H1 (cell line): ENCODE measurements around the gene TPO. TPM values are rescaled to one million over a fixed set of nuclear protein-coding genes. Genes with fewer than 3 reads are reported as not detected.

Source experiments
- CTCF ChIA-PET: fragments of 300-600 bp; sonication (Branson Sonifier 250); formaldehyde crosslinking; loops from one replicate; lab custom pipeline; 2021; ENCODE audit not compliant: partially characterized antibody; lab: Charles Lee
- POLR2A ChIA-PET: fragments of 300-600 bp; sonication (Branson Sonifier 250); formaldehyde crosslinking; loops from one replicate; lab custom pipeline; 2021; ENCODE audit warnings: inconsistent platforms; ENCODE audit not compliant: partially characterized antibody; lab: Charles Lee
- DNase-seq, 2 experiments: peaks; one replicate each; pipeline versions ENCODE4 v3.0.0 to v3.0.0-alpha.2; 2010 to 2022; ENCODE audit warnings: low spot score in 2 of 2, low read depth in 1 of 2, mixed read lengths in 1 of 2
- FAIRE-seq: peaks from 2 replicates; lab custom pipeline; 2011; peaks lifted over from hg19 to GRCh38; lab: Jason Lieb, UNC
- H2AFZ ChIP-seq: 2 replicates; pipeline ENCODE4 v1.8.1; 2012; ENCODE audit warnings: low read length, inconsistent platforms
- H2AK5ac ChIP-seq: 2 replicates; pipeline ENCODE4 v1.6.1; 2013; ENCODE audit warnings: low read depth, low read length
- H2BK120ac ChIP-seq: replicated peaks from 2 replicates; pipeline ENCODE3; 2013; ENCODE audit warnings: low read depth, low read length, inconsistent platforms
- H2BK12ac ChIP-seq: 2 replicates; pipeline ENCODE4 v1.6.1; 2013; ENCODE audit warnings: low read depth, low read length
- H2BK15ac ChIP-seq: 2 replicates; pipeline ENCODE4 v1.6.1; 2013; ENCODE audit warnings: low read length
- H2BK20ac ChIP-seq: 2 replicates; pipeline ENCODE4 v1.6.1; 2013; ENCODE audit warnings: low read length
- H2BK5ac ChIP-seq: 2 replicates; pipeline ENCODE4 v1.6.1; 2013; ENCODE audit warnings: low read depth, low read length
- H3K14ac ChIP-seq: 2 replicates; pipeline ENCODE4 v1.6.1; 2013; ENCODE audit warnings: inconsistent platforms; ENCODE audit not compliant: insufficient read length
- H3K18ac ChIP-seq: 2 replicates; pipeline ENCODE4 v1.6.1; 2013; ENCODE audit warnings: low read length; ENCODE audit errors: extremely low read depth
- H3K23ac ChIP-seq: 2 replicates; pipeline ENCODE4 v1.6.1; 2013; ENCODE audit warnings: inconsistent platforms; ENCODE audit not compliant: insufficient read length
- H3K23me2 ChIP-seq: 2 replicates; pipeline ENCODE4 v1.6.1; 2013; ENCODE audit warnings: low read depth, low read length
- H3K27ac ChIP-seq: 2 replicates; pipeline ENCODE4 v1.6.1; 2011; ENCODE audit warnings: low read depth, low read length, inconsistent platforms
- H3K27me3 ChIP-seq, 4 experiments: replicated peaks in 1 of 4; 1 replicate in 1 of 4; 2 replicates in 3 of 4; pipeline versions ENCODE4 v1.6.1 to v1.8.1; 2011 to 2013; ENCODE audit warnings: low read length in 3 of 4, mild to moderate bottlenecking in 3 of 4, inconsistent platforms in 2 of 4, mixed read lengths in 2 of 4, moderate library complexity in 1 of 4; ENCODE audit not compliant: control insufficient read depth in 3 of 4, insufficient read depth in 3 of 4; ENCODE audit errors: extremely low read depth in 1 of 4
- H3K36me3 ChIP-seq, 4 experiments: 2 replicates each; pipeline versions ENCODE4 v1.6.1 to v1.8.1; 2011 to 2013; ENCODE audit warnings: mild to moderate bottlenecking in 4 of 4, low read length in 3 of 4, moderate library complexity in 2 of 4, control low read depth in 1 of 4, inconsistent platforms in 1 of 4; ENCODE audit not compliant: insufficient read depth in 4 of 4, control insufficient read depth in 2 of 4
- H3K4ac ChIP-seq: replicated peaks from 2 replicates; pipeline ENCODE3; 2013; ENCODE audit warnings: low read length, low read depth, mixed read lengths, inconsistent platforms; ENCODE audit not compliant: insufficient read length
- H3K4me1 ChIP-seq, 4 experiments: replicated peaks in 1 of 4; 1 replicate in 1 of 4; 2 replicates in 3 of 4; pipeline versions ENCODE4 v1.6.1 to v1.8.1; 2011 to 2013; ENCODE audit warnings: low read length in 3 of 4, inconsistent platforms in 2 of 4, mixed read lengths in 1 of 4; ENCODE audit not compliant: insufficient read depth in 4 of 4, control insufficient read depth in 3 of 4
- H3K4me2 ChIP-seq, 2 experiments: 2 replicates each; pipeline versions ENCODE4 v1.6.1 to v1.8.1; 2011 to 2013; ENCODE audit warnings: low read depth in 2 of 2, low read length in 2 of 2, control low read depth in 1 of 2, inconsistent platforms in 1 of 2, mild to moderate bottlenecking in 1 of 2; ENCODE audit not compliant: insufficient read depth in 1 of 2
- H3K4me3 ChIP-seq, 4 experiments: fragments of 200-600, 300-600 bp in 1 of 4; sonication (generic), shearing (Covaris generic), sonication (Bioruptor Twin) in 1 of 4; 2 replicates each; pipeline versions ENCODE4 v1.5.1 to v1.8.1; 2011 to 2016; ENCODE audit warnings: low read length in 4 of 4, low read depth in 3 of 4, control low read depth in 2 of 4, inconsistent platforms in 2 of 4, mild to moderate bottlenecking in 2 of 4, mixed read lengths in 1 of 4, moderate library complexity in 1 of 4; ENCODE audit not compliant: insufficient read depth in 2 of 4; ENCODE audit errors: extremely low read depth in 1 of 4
- H3K56ac ChIP-seq: replicated peaks from 2 replicates; pipeline ENCODE3; 2013; ENCODE audit warnings: low read depth, mild to moderate bottlenecking, mixed read lengths, low read length, inconsistent platforms; ENCODE audit not compliant: insufficient read length
- H3K79me1 ChIP-seq: 2 replicates; pipeline ENCODE4 v1.6.1; 2013; ENCODE audit warnings: low read depth, low read length, control low read depth
- H3K79me2 ChIP-seq, 2 experiments: 2 replicates each; pipeline versions ENCODE4 v1.6.1 to v1.8.1; 2012 to 2013; ENCODE audit warnings: low read length in 2 of 2, mild to moderate bottlenecking in 2 of 2, inconsistent platforms in 1 of 2; ENCODE audit not compliant: insufficient read depth in 2 of 2, control insufficient read depth in 1 of 2
- H3K9ac ChIP-seq, 4 experiments: replicated peaks in 1 of 4; 1 replicate in 1 of 4; 2 replicates in 3 of 4; pipeline versions ENCODE4 v1.6.1 to v1.8.1; 2011 to 2013; ENCODE audit warnings: low read depth in 3 of 4, low read length in 3 of 4, control low read depth in 2 of 4, mild to moderate bottlenecking in 2 of 4, moderate library complexity in 2 of 4, inconsistent platforms in 1 of 4; ENCODE audit errors: extremely low read depth in 1 of 4
- H3K9me3 ChIP-seq, 2 experiments: 2 replicates each; pipeline versions ENCODE4 v1.6.1 to v1.8.1; 2012 to 2013; ENCODE audit warnings: mild to moderate bottlenecking in 2 of 2, moderate library complexity in 2 of 2, control low read depth in 1 of 2, inconsistent platforms in 1 of 2, low read depth in 1 of 2, low read length in 1 of 2, mixed read lengths in 1 of 2; ENCODE audit not compliant: insufficient read depth in 2 of 2
- H4K20me1 ChIP-seq, 2 experiments: replicated peaks in 1 of 2; 2 replicates each; pipeline versions ENCODE3 to v1.8.1; 2011 to 2013; ENCODE audit warnings: inconsistent platforms in 2 of 2, low read length in 2 of 2, mild to moderate bottlenecking in 1 of 2; ENCODE audit not compliant: insufficient read depth in 2 of 2, control insufficient read depth in 1 of 2
- H4K5ac ChIP-seq: 2 replicates; pipeline ENCODE4 v1.6.1; 2013; ENCODE audit warnings: low read length, low read depth, mixed read lengths, inconsistent platforms; ENCODE audit not compliant: insufficient read length
- H4K8ac ChIP-seq: 2 replicates; pipeline ENCODE4 v1.8.0; 2013; ENCODE audit warnings: mild to moderate bottlenecking, moderate library complexity, low read length, inconsistent platforms; ENCODE audit not compliant: insufficient read depth; ENCODE audit errors: extremely low read depth
- H4K91ac ChIP-seq: replicated peaks from 2 replicates; pipeline ENCODE3; 2013; ENCODE audit warnings: low read length, mixed read lengths, inconsistent platforms; ENCODE audit not compliant: insufficient read length
- GTF2F1 ChIP-seq: IDR thresholded peaks from 2 replicates; pipeline ENCODE4 v1.6.1; 2012; ENCODE audit warnings: low read depth, low read length, improper control_type of control experiment, borderline replicate concordance
- NANOG ChIP-seq: IDR thresholded peaks from 2 replicates; pipeline ENCODE4 v1.6.1; 2011; ENCODE audit warnings: low read length, low read depth, mild to moderate bottlenecking, inconsistent platforms; ENCODE audit not compliant: insufficient read depth, poor library complexity, severe bottlenecking
- RAD21 ChIP-seq, 2 experiments: IDR thresholded peaks in 1 of 2; conservative IDR thresholded peaks in 1 of 2; 2 replicates each; pipeline ENCODE4 v1.6.1; 2011; ENCODE audit warnings: low read depth in 2 of 2, low read length in 2 of 2, improper control_type of control experiment in 1 of 2, inconsistent platforms in 1 of 2, mild to moderate bottlenecking in 1 of 2, moderate library complexity in 1 of 2
- SIRT6 ChIP-seq: IDR thresholded peaks from one replicate; pipeline ENCODE4 v1.7.1; 2012; ENCODE audit warnings: low read length, inconsistent platforms
- YY1 ChIP-seq: IDR thresholded peaks from 2 replicates; pipeline ENCODE4 v1.6.1; 2011; ENCODE audit warnings: low read depth, mild to moderate bottlenecking, low read length
- WGBS, 2 experiments: shearing (Covaris generic) in 1 of 2; methylation state at CpG; one replicate each; pipeline versions ENCODE4 v1.1.6 to v1.1.7; 2013 to 2015; ENCODE audit warnings: low lambda C conversion rate in 2 of 2, mixed read lengths in 2 of 2, inconsistent platforms in 1 of 2, low coverage in 1 of 2, missing lambda C conversion rate in 1 of 2; ENCODE audit not compliant: insufficient replicate concordance in 2 of 2, insufficient coverage in 1 of 2, insufficient read length in 1 of 2; ENCODE audit errors: extremely low coverage in 1 of 2, missing lambda C conversion rate in 1 of 2; 5-methylcytosine and 5-hydroxymethylcytosine counted together
- polyA plus RNA-seq, 7 experiments: library from polyadenylated mRNA; depleted of rRNA in 3 of 7; stranded (reverse) in 5 of 7; unstranded in 2 of 7; fragments of >200 nt in 5 of 7; fragments of 200-250 nt in 2 of 7; gene quantifications; 1 replicate in 5 of 7; 2 replicates in 1 of 7; 4 replicates in 1 of 7; pipeline versions ENCODE4 v1.2.1 to v1.2.3, GENCODE V29; 2011 to 2013; ENCODE audit warnings: missing spikeins in 2 of 7, mixed read lengths in 2 of 7
- total RNA-seq: library from RNA; stranded (reverse); fragmentation: NEBNext Ultra II Directional; extraction: Animal tissue kit (Norgen Biotek cat#: 25700); gene quantifications from 2 replicates; pipeline ENCODE4 v1.2.1, GENCODE V29; 2021
- TF ChIP-seq, protein P1 (sequence below): IDR thresholded peaks from 2 replicates; pipeline ENCODE4 v1.6.1; 2012; ENCODE audit warnings: inconsistent platforms

The TPO gene
- total and polyA plus RNA-seq, 2 of the 8 experiments (the other 6 are each of a cell fraction or from before 2014, with no cell fraction given), result not detected

DNA sequence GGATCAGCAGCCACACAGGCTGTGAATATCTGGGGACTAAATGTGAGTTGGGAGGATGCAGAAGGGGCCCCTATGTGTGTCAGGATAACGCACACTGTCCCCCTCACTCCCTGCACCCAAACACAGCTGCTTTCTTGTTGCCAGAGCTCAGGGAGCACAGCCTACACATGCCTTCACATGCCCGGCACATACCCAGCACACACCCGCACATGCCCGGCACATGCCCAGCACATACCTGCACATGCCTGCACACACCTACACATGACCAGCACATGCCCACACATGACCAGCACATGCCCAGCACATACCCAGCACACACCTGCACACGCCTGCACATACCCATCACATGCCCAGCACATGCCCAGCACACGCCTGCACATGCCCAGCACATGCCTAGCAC lies 75.6 kb downstream of the TPO start:
- DNase-seq, result no peak
- no peak for FAIRE-seq
- H3K4me3 ChIP-seq, result no peak overlapping the region
- H3K23ac ChIP-seq, result no peak overlapping the region
- POLR2A ChIA-PET, result no interaction called here
- H3K36me3 ChIP-seq, result no peaks in the 10 kb centered on the region
- peak overlapping the region; percentile 100 for H3K4ac ChIP-seq
- peak overlapping the region; percentile 94 for H2BK120ac ChIP-seq
- H2BK5ac ChIP-seq, result peak overlapping the region; percentile 98; the same call in 1 of the 2 replicates
- H2BK15ac ChIP-seq, result peak overlapping the region; percentile 72; the same call in 1 of the 2 replicates
- H2AK5ac ChIP-seq, result peak overlapping the region; percentile 66
- H4K91ac ChIP-seq, result peak overlapping the region; percentile 98
- no peak overlapping the region for H3K9ac ChIP-seq
- TF ChIP-seq NANOG, result no peak
- no peak for TF ChIP-seq YY1
- no peak for TF ChIP-seq RAD21 (IDR thresholded peaks at IDR 0.05 in 1 of 2, conservative IDR thresholded peaks at IDR 0.05 in 1 of 2; ENCODE audit: low read depth in 2 of 2, low read length in 2 of 2)
- TF ChIP-seq SIRT6, result no peak
- TF ChIP-seq GTF2F1, result no peak
- TF ChIP-seq, protein P1, sequence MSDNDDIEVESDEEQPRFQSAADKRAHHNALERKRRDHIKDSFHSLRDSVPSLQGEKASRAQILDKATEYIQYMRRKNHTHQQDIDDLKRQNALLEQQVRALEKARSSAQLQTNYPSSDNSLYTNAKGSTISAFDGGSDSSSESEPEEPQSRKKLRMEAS, result 0 out of 2 replicates have a peak, but pooled peaks have one; percentile 9
- peak overlapping the region; percentile 51 for H4K5ac ChIP-seq
- H2AFZ ChIP-seq, result no peak overlapping the region
- peak overlapping the region; percentile 13; the same call in 1 of the 2 replicates for H3K18ac ChIP-seq
- peak overlapping the region; percentile 77 for H4K8ac ChIP-seq
- 76% methylated on average over 6 of the region's 6 CpGs; no CpG with 5 or more reads in 1 of the 2 experiments for WGBS, 2 experiments
- H3K4me2 ChIP-seq, result no peak overlapping the region
- no peaks in the 10 kb centered on the region for H3K27me3 ChIP-seq
- H3K79me2 ChIP-seq, result no peaks in the 10 kb centered on the region
- H3K27ac ChIP-seq, result no peak overlapping the region; the same call in 1 of the 2 replicates
- no peaks in the 10 kb centered on the region for H4K20me1 ChIP-seq
- H2BK20ac ChIP-seq, result peak overlapping the region; percentile 23; the same call in 1 of the 2 replicates
- H2BK12ac ChIP-seq, result peak overlapping the region; percentile 80; the same call in 1 of the 2 replicates
- no peaks in the 10 kb centered on the region for H3K9me3 ChIP-seq
- peaks cover 0 to 4% (median 0%) of the 10 kb centered on the region in 4 experiments; a peak in 2 of 7 replicates for H3K4me1 ChIP-seq
- no peak overlapping the region for H3K56ac ChIP-seq
- CTCF ChIA-PET, result no interaction called here
- no peak overlapping the region for H3K14ac ChIP-seq
- no peaks in the 10 kb centered on the region for H3K79me1 ChIP-seq
- no peaks in the 10 kb centered on the region for H3K23me2 ChIP-seq
